SH-SY5Y (cell line): ENCODE measurements around the gene ASCC2.

Source experiments
- GATA2 ChIP-seq: IDR thresholded peaks from 2 replicates; pipeline ENCODE4 v1.6.1; 2011; ENCODE audit warnings: mild to moderate bottlenecking, low read depth, low read length
- GATA3 ChIP-seq: IDR thresholded peaks from 2 replicates; pipeline ENCODE4 v1.6.1; 2011; ENCODE audit warnings: low read depth, mild to moderate bottlenecking, low read length, moderate library complexity

DNA sequence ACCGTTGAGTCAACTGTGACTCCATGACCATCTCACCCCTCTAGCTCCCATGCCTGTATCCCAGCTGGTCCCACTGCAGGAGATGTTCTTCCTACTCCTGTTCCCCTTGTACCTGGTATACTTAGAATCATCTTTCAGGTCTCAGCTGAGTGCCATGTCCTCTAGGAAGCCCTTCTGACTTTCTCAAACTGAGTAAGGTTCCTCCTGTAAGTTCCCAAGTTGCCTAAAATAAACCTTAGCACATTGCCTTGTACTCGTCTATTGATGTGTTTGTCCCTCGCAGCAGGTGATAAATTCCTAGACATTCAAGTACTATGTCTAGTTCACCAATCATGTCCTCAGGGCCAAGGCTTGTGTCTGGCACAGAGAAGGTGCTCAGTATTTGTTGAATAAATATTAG, 18.4 kb upstream of the ASCC2 start:
- TF ChIP-seq GATA2 (no peak), GATA3 (no peak)
